A673 (cell line): ENCODE data around the gene CATSPERD. TPM values are rescaled to one million over a fixed set of nuclear protein-coding genes. Genes with fewer than 3 reads are reported as not detected.

Experiments
- BruUV-seq: library from RNA; stranded (reverse); fragments of 400-500 nt; replicated peaks from 2 replicates; lab custom pipeline; 2021; lab: Mats Ljungman, UMichigan
- CTCF ChIA-PET: fragments of 300-600 bp; sonication (Branson Sonifier 250); formaldehyde crosslinking; loops from one replicate; lab custom pipeline; 2022; ENCODE audit warnings: antibody characterized with exemption; lab: Charles Lee
- POLR2A ChIA-PET: fragments of 300-600 bp; sonication (Branson Sonifier 250); formaldehyde crosslinking; loops from one replicate; lab custom pipeline; 2022; ENCODE audit warnings: antibody characterized with exemption; ENCODE audit not compliant: low non-redundant PET; lab: Charles Lee
- DNase-seq: peaks from one replicate; pipeline ENCODE4 v3.0.0-alpha.2; 2015; ENCODE audit warnings: low spot score
- H3K27ac ChIP-seq: fragments of 200-600 bp; sonication (generic); 2 replicates; pipeline ENCODE4 v1.5.1; 2016; ENCODE audit warnings: mixed run types, low read depth, mild to moderate bottlenecking, mixed read lengths, antibody characterized with exemption, low read length; ENCODE audit not compliant: poor library complexity, severe bottlenecking
- H3K27me3 ChIP-seq: fragments of 200-600 bp; sonication (generic); replicated peaks from 2 replicates; pipeline ENCODE4 v1.6.1; 2017; ENCODE audit warnings: mixed run types, low read depth, mild to moderate bottlenecking, mixed read lengths, antibody characterized with exemption, low read length; ENCODE audit not compliant: insufficient read depth, poor library complexity
- H3K36me3 ChIP-seq: fragments of 200-600 bp; sonication (generic); 2 replicates; pipeline ENCODE4 v1.6.1; 2016; ENCODE audit warnings: mixed run types, mild to moderate bottlenecking, mixed read lengths, antibody characterized with exemption, low read length; ENCODE audit not compliant: insufficient read depth, poor library complexity, severe bottlenecking
- H3K4me1 ChIP-seq: fragments of 200-600 bp; sonication (generic); 2 replicates; pipeline ENCODE4 v1.6.1; 2017; ENCODE audit warnings: mixed run types, mild to moderate bottlenecking, mixed read lengths, antibody characterized with exemption, low read length; ENCODE audit not compliant: insufficient read depth, poor library complexity, severe bottlenecking
- H3K4me3 ChIP-seq: fragments of 200-600 bp; sonication (generic); 2 replicates; pipeline ENCODE4 v1.5.1; 2016; ENCODE audit warnings: low read depth, mixed run types, mild to moderate bottlenecking, mixed read lengths, low read length; ENCODE audit not compliant: poor library complexity, severe bottlenecking
- H3K9me3 ChIP-seq: fragments of 200-600 bp; sonication (generic); 2 replicates; pipeline ENCODE4 v1.6.1; 2016; ENCODE audit warnings: mixed run types, low read depth, mild to moderate bottlenecking, mixed read lengths, antibody characterized with exemption, low read length; ENCODE audit not compliant: poor library complexity, severe bottlenecking
- CTCF ChIP-seq: fragments of 300-800, 200-600 bp; sonication (generic); conservative IDR thresholded peaks from 2 replicates; pipeline ENCODE4 v1.5.1; 2017; ENCODE audit warnings: low read depth, mild to moderate bottlenecking, antibody characterized with exemption, low read length, moderate library complexity, mixed read lengths
- EZH2 ChIP-seq: fragments of 200-600 bp; sonication (generic); IDR thresholded peaks from 2 replicates; pipeline ENCODE4 v1.6.1; 2017; ENCODE audit warnings: borderline replicate concordance, low read depth, mild to moderate bottlenecking, mixed read lengths, antibody characterized with exemption, low read length; ENCODE audit not compliant: poor library complexity, severe bottlenecking
- intact Hi-C: fragments of 100-400 bp; cut with micrococcal nuclease; formaldehyde crosslinking; loops from one replicate; pipeline ENCODE4 v1.10.0; 2022; ENCODE audit not compliant: unreplicated experiment
- total RNA-seq: library from RNA; stranded (reverse); gene quantifications from 2 replicates; pipeline ENCODE4 v1.2.3, GENCODE V29; 2021

Gene CATSPERD
- total RNA-seq, 1 experiment from 2014 or later = not detected

- Histone ChIP-seq H3K4me3 (no peak overlapping the region), H3K4me1 (peaks cover 12% of the 10 kb centered on the region), H3K27ac (no peak overlapping the region), H3K9me3 (no peaks in the 10 kb centered on the region), H3K36me3 (peaks cover 67% of the 10 kb centered on the region), H3K27me3 (no peaks in the 10 kb centered on the region)
- no peak for TF ChIP-seq EZH2
- TF ChIP-seq CTCF = no peak
- no peak for DNase-seq
- no TSS peak for BruUV-seq
- POLR2A ChIA-PET = interaction anchor here (0.6 kb wide), 1 partner anchor 10 kb away, joined by 11 read pairs; no protein-coding TSS in a partner anchor
- CTCF ChIA-PET = no interaction called here
- intact Hi-C loops = no loop called here
Measured at GRCh38 chr19:5713228-5713627, 7.2 kb upstream of the CATSPERD start.

- Histone ChIP-seq H3K27me3 (no peaks in the 10 kb centered on the region), H3K27ac (no peak overlapping the region), H3K9me3 (no peaks in the 10 kb centered on the region), H3K36me3 (peaks cover 56% of the 10 kb centered on the region), H3K4me1 (peaks cover 16% of the 10 kb centered on the region), H3K4me3 (no peak overlapping the region)
- TF ChIP-seq EZH2 (no peak), CTCF (no peak)
- DNase-seq = no peak
- CTCF ChIA-PET = no interaction called here
- POLR2A ChIA-PET = interaction anchor here (0.8 kb wide), 1 partner anchor 24 kb away, joined by 3 read pairs; no protein-coding TSS in a partner anchor
- intact Hi-C loops = no loop called here
- no TSS peak for BruUV-seq
Measured at GRCh38 chr19:5714816-5715215, 5.6 kb upstream of the CATSPERD start.

- Histone ChIP-seq H3K4me3 (peak overlapping the region; percentile 93), H3K27ac (peak overlapping the region; percentile 98), H3K9me3 (no peaks in the 10 kb centered on the region), H3K36me3 (peaks cover 32% of the 10 kb centered on the region), H3K27me3 (no peaks in the 10 kb centered on the region), H3K4me1 (peaks cover 16% of the 10 kb centered on the region)
- TF ChIP-seq CTCF (no peak), EZH2 (no peak)
- no TSS peak for BruUV-seq
- POLR2A ChIA-PET = no interaction called here
- CTCF ChIA-PET = no interaction called here
- no peak for DNase-seq
- intact Hi-C loops = no loop called here
Measured at GRCh38 chr19:5717215-5717935, 3.1 kb upstream of the CATSPERD start.
